Measurements from ENCODE around the gene NAA38.
"Not testable (repeated sequence)": the region's sequence is repeated elsewhere in the genome, so short reads cannot be mapped to it uniquely, and the experiment has no call there.

NAA38 gene

DNA sequence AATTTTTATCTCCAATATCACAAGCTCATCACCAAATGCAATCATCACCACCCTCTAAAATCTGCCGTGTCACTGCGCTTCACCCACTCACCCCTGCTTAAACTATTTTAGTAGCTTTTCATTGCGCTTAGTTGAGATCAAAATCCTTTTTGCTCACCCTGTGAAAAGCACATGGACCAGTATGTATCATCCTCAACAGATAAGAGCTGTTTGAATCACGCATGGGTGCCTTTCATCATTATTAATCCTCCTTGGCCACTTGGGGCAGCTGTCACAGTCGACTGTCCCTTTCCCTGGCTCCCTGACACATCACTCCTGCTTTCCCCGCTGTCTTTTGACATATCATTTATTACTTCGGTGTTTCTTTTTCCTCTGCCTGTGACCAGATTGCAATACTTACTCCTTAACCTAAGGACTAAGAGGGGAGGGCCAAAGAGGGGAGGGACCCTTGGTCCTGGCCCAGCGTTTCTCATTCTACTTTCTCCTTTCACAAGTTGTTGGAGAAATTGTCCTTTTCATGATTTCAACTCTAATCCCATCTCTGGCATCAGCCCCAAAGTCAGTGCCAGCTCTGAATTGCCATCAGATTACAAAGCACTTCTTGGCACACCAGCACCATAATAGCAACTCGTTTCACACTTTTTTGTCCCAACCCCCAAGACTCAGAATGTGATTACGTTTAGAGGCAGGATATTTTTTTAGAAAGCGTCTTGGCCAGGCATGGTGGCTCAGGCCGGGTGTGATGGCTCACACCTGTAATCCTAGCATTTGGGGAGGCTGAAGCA, 32.0 kb downstream of the NAA38 start:
- in situ Hi-C loops (cut with MboI; ENCODE audit: low sequenced_read_pairs) = no loop called here

DNA sequence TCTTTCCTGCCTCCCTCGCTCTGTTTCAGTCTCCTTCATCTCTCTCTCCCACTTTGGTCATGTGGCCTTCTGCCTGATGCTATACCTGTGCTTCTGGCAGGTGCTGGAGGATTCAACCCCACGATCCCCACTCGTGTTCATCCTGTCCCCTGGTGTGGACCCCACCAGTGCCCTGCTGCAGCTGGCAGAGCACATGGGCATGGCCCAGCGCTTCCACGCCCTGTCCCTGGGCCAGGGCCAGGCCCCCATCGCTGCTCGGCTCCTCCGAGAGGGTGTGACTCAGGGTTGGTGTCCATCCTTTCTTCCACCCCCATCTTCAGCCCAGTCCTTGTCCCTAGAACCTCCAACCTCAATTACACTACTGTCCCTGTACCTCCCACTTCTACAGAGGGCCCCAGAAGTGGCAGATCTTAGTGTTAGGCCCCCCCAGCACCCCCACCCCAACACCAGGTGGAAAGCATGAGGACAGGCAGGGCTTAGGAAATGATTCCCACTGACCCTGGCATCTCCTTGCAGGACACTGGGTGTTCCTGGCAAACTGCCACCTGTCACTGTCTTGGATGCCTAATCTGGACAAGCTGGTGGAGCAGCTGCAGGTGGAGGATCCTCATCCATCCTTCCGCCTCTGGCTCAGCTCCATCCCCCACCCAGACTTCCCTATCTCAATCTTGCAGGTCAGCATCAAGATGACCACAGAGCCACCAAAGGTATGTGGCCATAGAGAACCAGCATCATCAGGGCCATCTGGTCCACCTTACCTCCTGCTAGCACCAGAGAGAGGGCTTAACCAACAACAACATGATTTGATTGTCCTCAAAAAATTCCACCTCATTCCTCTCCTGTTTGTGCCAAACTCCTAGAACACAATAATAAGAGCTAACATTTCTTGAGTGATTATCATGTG, 33.1 kb downstream of the NAA38 start:
- in situ Hi-C loops (cut with MboI; ENCODE audit: low sequenced_read_pairs) = no loop called here

DNA sequence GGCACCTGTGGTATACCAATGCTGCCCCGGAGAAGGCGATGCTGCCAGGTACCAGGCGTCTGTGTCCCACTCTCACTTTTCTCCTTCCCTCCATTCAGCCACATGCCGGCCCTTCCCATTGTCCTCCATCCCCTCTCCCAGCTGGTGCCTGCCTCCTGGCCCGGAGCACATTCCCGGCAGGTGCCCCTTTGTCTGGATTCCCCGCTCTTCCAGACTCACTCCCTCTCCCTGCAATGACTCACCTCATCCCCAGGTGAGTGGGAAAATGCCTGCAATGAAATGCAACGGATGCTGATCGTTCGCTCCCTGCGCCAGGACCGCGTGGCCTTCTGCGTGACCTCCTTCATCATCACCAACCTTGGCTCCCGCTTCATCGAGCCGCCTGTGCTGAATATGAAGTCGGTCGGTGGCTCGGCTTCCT, 33.8 kb downstream of the NAA38 start:
- in situ Hi-C loops (cut with MboI; ENCODE audit: low sequenced_read_pairs) = no loop called here

DNA sequence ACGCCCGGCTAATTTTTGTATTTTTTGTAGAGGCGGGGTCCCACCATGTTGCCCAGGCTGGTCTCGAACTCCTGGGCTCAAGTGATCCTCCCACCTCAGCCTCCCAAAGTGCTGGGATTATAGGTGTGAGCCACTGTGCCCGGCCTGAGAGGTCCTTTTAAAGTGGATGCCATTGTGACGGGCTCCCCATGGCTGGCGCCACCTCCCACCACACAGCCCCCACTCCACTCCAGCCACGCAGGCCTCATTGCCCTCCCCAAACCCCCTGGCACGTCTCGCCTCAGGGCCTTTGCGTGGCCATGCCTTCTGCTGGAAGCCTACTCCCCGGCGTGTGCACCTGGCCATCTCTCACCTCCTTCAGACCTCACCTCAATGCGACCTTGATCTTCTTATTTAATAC, 35.2 kb downstream of the NAA38 start:
- in situ Hi-C loops (cut with MboI; ENCODE audit: low sequenced_read_pairs) = no loop called here

DNA sequence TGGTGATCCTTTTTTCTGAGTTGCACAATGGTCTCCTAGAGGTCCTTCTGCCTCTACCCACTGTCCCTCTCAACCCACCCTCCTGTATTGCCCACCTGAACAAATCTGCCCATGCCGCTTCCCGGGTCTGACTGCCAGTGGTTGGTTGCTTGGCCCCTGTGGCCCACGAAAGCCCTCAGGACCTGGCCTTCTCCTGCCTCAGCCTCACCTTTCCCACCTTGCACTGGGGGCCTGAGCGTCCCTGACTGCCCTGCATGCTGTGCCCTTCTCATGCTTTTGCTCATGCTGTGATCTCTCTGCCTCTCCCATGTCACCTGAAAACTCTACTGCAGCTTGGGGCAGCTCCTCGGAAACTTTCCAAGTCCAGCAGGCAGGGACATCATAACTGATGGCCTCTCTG, 37.1 kb downstream of the NAA38 start:
- in situ Hi-C loops (cut with MboI; ENCODE audit: low sequenced_read_pairs) = no loop called here

DNA sequence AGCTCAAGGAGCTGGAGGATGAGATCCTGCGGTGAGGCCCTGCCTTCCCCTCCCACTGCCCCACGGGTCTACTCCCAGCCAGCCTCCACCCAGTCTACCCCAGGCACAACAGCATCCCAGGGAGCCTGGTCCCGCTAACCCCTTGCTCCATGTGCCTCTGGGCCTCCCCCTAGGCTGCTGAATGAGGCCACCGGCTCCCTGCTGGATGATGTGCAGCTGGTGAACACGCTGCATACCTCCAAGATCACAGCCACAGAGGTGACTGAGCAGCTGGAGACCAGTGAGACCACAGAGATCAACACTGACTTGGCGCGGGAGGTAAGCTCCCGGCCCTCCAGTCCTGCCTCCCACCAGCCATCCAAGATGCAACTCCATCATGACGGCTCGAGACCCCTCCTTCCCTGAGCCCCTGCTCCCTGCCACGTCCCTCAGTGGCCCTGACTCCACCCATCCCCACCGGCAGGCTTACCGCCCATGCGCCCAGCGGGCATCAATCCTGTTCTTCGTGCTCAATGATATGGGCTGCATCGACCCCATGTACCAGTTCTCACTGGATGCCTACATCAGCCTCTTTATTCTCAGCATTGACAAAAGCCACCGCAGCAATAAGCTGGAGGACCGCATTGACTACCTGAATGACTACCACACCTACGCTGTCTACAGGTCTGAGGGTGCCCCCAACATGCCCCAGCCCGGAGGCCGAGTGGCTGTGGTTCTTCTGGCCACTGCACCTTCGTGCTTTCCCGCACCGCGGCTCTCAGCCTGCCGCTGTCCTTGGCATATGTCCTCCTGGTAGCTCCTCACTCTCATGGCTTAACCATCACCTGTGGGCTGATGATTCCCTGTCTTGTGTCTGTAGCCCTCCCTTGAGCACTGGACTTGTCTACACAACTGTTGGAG, 38.4 kb downstream of the NAA38 start:
- in situ Hi-C loops (cut with MboI; ENCODE audit: low sequenced_read_pairs) = no loop called here

DNA sequence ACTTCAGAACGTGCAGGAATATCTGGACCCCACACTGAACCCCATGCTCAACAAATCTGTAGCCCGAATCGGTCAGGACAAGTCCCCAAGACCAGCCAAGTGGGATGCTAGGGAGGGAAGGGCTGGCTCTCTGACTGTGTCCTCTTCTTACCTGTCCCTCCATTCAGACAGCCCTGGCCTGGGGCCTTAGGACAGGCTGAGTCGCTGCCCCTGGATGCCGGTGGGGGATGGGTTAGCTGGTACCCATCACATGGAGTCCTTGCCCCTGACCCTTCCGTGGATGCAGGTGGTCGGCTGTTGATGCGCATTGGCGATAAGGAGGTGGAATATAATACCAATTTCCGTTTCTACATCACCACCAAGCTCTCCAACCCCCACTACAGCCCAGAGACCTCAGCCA, 39.3 kb downstream of the NAA38 start:
- in situ Hi-C loops (cut with MboI; ENCODE audit: low sequenced_read_pairs) = no loop called here

DNA sequence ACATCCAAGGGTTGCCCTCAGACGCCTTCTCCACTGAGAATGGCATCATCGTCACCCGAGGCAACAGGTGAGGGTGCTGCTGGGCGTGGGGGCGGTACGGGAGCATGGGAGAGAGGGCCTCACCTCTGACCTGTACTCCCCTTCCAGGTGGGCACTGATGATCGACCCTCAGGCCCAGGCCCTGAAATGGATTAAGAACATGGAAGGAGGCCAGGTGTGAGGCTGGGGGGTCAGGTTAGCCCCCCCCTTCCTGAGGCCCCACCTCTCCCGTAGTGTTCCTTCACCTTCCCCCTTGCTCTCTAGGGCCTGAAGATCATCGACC, 39.8 kb downstream of the NAA38 start:
- in situ Hi-C loops (cut with MboI; ENCODE audit: low sequenced_read_pairs) = no loop called here

DNA sequence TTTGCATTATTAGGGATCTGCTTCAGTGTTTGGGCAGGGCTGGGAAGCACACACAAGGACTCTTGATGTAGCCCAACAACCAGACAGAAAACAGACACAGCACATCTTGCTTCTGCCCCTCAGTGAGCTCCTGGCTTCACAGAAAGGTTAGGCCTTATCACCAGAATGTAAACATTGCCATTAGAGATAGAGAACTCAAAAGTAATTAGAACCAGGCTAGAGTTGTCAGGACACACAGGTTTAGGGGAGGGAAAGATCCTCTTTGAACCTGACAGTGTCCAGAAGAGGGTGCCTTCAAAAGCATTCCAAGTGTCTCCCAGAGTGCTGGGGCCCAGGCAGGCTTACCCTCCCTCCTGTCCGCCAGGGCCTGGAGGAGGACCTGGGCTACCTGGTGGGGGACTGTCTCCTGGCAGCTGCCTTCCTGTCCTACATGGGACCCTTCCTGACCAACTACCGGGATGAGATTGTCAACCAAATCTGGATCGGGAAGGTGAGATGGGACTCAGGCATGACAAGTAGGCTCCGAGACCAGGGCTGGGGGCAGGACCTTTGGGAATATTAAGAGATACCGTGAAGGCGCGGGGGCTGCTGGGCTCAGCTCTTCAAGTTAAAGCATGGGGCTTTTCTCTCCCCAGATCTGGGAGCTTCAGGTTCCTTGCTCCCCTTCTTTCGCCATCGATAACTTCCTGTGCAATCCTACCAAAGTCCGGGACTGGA, 40.3 kb downstream of the NAA38 start:
- in situ Hi-C loops (cut with MboI; ENCODE audit: low sequenced_read_pairs) = no loop called here

DNA sequence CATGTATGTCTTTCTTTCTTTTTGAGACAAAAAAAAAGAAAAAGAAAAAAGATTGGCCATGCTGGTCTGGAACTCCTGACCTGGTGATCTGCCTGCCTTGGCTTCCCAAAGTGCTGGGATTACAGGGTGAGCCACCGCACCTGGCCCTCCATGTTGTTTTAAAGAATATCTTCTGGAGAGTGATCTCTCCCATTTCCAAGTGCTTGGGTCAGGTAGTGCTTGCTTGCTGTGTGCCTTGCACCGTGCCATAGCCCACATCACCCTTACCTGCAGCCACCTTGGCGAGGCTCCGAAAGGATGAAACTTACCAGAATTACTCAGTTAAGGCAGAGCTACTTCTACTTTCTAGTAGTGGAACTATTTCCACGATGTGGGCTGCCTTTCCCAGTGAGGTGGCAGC, 42.4 kb downstream of the NAA38 start:
- in situ Hi-C loops (cut with MboI; ENCODE audit: low sequenced_read_pairs) = no loop called here

DNA sequence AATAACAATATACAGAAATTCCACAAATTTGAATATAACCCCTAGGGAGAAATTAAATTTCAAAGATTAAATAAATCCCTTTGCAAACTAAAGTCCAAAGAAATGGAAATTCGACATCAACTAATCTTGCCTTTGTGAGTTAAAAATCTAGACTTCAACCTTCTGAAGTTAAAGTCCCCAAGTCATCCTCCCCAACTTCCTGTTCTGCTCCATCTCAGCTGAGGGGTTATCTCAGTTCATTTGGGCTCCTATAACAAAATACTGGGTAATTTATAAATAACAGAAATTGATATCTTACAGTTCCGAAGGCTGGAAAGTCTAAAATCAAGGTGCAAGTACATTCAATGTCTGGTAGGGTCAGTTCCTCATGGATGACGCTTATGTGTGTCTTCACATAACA, 46.1 kb downstream of the NAA38 start:
- in situ Hi-C loops (cut with MboI; ENCODE audit: low sequenced_read_pairs) = no loop called here

DNA sequence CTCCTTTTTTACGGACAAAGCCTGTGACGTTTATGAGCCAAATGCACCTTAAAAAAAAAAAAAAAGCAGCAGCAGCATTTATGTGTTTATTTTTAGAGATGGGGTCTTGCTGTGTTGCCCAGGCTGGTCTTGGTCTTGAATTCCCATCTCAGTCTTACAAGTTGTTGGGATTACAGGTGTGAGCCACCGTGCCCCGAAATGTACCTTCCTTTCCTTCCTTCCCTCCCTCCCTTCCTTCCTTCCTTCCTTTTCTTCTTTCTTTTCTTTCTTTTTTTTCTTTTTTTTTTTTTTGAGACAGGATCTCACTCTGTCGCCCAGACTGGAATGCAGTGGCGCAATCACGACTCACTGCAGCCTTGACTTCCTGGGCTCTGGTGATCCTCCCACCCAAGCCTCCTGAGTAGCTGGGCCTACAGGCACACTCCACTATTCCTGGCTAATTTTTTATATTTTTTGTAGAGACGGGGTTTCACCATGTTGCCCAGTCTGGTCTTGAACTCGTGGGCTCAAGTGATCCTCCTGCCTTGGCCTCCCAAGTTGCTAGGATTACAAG, 47.5 kb downstream of the NAA38 start:
- in situ Hi-C loops (cut with MboI; ENCODE audit: low sequenced_read_pairs) = not testable (repeated sequence)

DNA sequence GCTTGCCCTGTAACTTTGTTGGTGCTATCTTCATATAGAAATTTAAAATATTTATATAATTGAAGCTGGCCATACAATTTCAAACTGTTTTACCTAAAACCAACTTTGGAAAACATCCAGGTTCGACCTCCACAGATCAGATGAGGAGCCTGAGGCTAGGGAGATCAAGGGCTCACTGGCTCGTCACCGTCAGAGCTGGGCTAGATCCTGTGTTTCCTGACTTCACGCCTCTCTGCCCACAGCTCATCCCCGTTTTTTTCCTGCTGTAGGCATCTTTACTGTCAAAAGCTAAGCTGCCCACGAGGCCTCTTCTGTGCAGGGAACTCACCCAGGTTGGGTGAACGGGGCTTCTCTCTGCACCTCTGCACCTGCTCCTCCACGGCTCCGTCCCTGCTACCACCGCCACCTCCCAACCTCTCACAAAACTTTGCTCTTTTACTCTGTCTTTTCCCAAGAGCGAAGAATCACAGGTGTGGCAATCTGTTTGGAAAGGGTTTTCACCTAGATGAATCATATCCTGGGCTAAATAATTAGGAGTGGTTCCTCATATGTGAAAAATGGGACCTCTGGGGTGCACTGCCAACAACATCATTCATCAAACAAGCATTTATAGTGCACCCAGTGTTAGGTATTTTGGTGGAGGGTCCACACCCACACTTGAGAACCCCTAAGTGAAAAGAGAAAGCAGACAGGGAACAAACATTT, 48.1 kb downstream of the NAA38 start:
- in situ Hi-C loops (cut with MboI; ENCODE audit: low sequenced_read_pairs) = no loop called here

DNA sequence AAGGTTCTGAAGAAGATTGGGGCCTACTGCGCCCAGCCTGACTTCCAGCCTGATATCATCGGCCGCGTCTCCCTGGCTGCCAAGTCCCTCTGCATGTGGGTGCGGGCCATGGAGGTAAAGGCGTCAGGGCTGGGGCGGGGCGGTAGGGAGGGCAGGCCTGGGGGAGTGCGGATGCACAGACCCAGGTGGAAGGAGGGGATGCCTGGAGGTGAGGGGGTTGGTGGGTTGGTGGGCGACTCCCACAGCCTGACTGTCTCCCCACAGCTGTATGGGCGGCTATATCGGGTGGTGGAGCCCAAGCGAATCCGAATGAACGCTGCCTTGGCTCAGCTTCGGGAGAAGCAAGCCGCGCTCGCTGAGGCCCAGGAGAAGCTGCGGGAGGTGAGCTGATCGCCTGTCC, 50.2 kb downstream of the NAA38 start:
- in situ Hi-C loops (cut with MboI; ENCODE audit: low sequenced_read_pairs) = no loop called here

Data from hTERT RPE-1 (cell line).